GM20431 (cell line): ENCODE measurements around the gene GPR162.
"Not testable (repeated sequence)": the region's sequence is repeated elsewhere in the genome, so short reads cannot be mapped to it uniquely, and the experiment has no call there.

Source experiments
- in situ Hi-C: fragments of 300-500 bp; cut with MseI, MboI; formaldehyde crosslinking; loops from one replicate; pipeline ENCODE4 v1.15.0; 2020; ENCODE audit warnings: low sequenced_read_pairs; ENCODE audit not compliant: unreplicated experiment

GPR162 gene

GRCh38 chr12:6869049-6870021 lies 47.7 kb downstream of the GPR162 start:
- in situ Hi-C loops: no loop called here

- in situ Hi-C loops: not testable (repeated sequence)
These were observed 48.7 kb downstream of the GPR162 start for GRCh38 chr12:6870304-6870703.

GRCh38 chr12:6871052-6871957 lies 49.7 kb downstream of the GPR162 start:
- in situ Hi-C loops: no loop called here

GRCh38 chr12:6872073-6873048 lies 50.7 kb downstream of the GPR162 start:
- in situ Hi-C loops: no loop called here

- in situ Hi-C loops: no loop called here
These were observed 51.7 kb downstream of the GPR162 start, which contains the start of gene SPSB2 for GRCh38 chr12:6873094-6874014. SPSB2 (minus strand) TSS chr12:6873303; CDS start chr12:6872901, 402 bp downstream.

GRCh38 chr12:6874015-6874368 lies 52.4 kb downstream of the GPR162 start:
- in situ Hi-C loops: not testable (repeated sequence)
